HepG2 (cell line): ENCODE data around the gene ARHGEF16. TPM values are rescaled to one million over a fixed set of nuclear protein-coding genes. Genes with fewer than 3 reads are reported as not detected.

Experiments
- ATAC-seq: fragments of 200-7000 bp; cut with Tn5 transposase; 3 replicates; pipeline ENCODE4 v1.9.1; 2020; ENCODE audit warnings: mild to moderate bottlenecking, moderate library complexity
- BruUV-seq: library from RNA; stranded (reverse); fragments of 400-500 nt; replicated peaks from 2 replicates; lab custom pipeline; 2021; lab: Mats Ljungman, UMichigan
- CTCF ChIA-PET: fragments of 300-600 bp; formaldehyde crosslinking; extraction: SDS; loops from one replicate; lab custom pipeline; 2021; ENCODE audit warnings: low total read pairs, inconsistent platforms, low intra/inter-chr PET ratio; lab: Yijun Ruan, JAX
- POLR2A ChIA-PET: fragments of 350-600 bp; sonication (Branson Sonifier 250); formaldehyde crosslinking; loops from one replicate; lab custom pipeline; 2020; ENCODE audit warnings: antibody characterized with exemption, inconsistent platforms; lab: Yijun Ruan, JAX
- DNase-seq: peaks from one replicate; pipeline ENCODE4 v3.0.0-alpha.2; 2015; ENCODE audit warnings: low spot score
- FAIRE-seq: peaks from 3 replicates; lab custom pipeline; 2011; peaks lifted over from hg19 to GRCh38; lab: Jason Lieb, UNC
- H2AFZ ChIP-seq: one replicate; pipeline ENCODE4 v1.6.1; 2011; ENCODE audit warnings: low read length, inconsistent platforms
- H3K27ac ChIP-seq: fragments of 300-600 bp; 3 replicates; pipeline ENCODE4 v1.8.0; 2011; ENCODE audit warnings: mixed run types, mild to moderate bottlenecking, mixed read lengths, low read length, inconsistent platforms; ENCODE audit not compliant: insufficient read depth; ENCODE audit errors: extremely low read length
- H3K27me3 ChIP-seq, 2 experiments: fragments of 200-600 bp in 1 of 2; 2 replicates in 1 of 2; 3 replicates in 1 of 2; pipeline versions ENCODE4 v1.6.0 to v1.8.0; 2011; ENCODE audit warnings: low read length in 2 of 2, mild to moderate bottlenecking in 2 of 2, moderate library complexity in 2 of 2, inconsistent platforms in 1 of 2; ENCODE audit not compliant: insufficient read depth in 2 of 2, control insufficient read depth in 1 of 2
- H3K36me3 ChIP-seq, 2 experiments: fragments of 200-600 bp in 1 of 2; replicated peaks in 1 of 2; 2 replicates in 1 of 2; 3 replicates in 1 of 2; pipeline versions ENCODE4 v1.5.1 to v1.8.0; 2011; ENCODE audit warnings: low read length in 2 of 2, inconsistent platforms in 1 of 2; ENCODE audit not compliant: insufficient read depth in 2 of 2, control insufficient read depth in 1 of 2
- H3K4me1 ChIP-seq: 2 replicates; pipeline ENCODE4 v1.5.1; 2012; ENCODE audit warnings: low read length, inconsistent platforms; ENCODE audit not compliant: insufficient read depth
- H3K4me2 ChIP-seq: 2 replicates; pipeline ENCODE4 v1.6.0; 2011; ENCODE audit warnings: low read depth, low read length, inconsistent platforms
- H3K4me3 ChIP-seq, 3 experiments: fragments of 200-600 bp in 1 of 3; sonication (generic), shearing (Covaris generic) in 1 of 3; replicated peaks in 1 of 3; 2 replicates each; pipeline ENCODE4 v1.5.1; 2011 to 2016; ENCODE audit warnings: low read length in 3 of 3, inconsistent platforms in 2 of 3, low read depth in 2 of 3, mild to moderate bottlenecking in 2 of 3, control low read depth in 1 of 3, mixed read lengths in 1 of 3; ENCODE audit not compliant: insufficient read depth in 1 of 3
- H3K79me2 ChIP-seq: one replicate; pipeline ENCODE4 v1.6.1; 2011; ENCODE audit warnings: low read length, inconsistent platforms; ENCODE audit not compliant: insufficient read depth
- H3K9ac ChIP-seq: 2 replicates; pipeline ENCODE4 v1.6.0; 2011; ENCODE audit warnings: mild to moderate bottlenecking, low read depth, low read length, inconsistent platforms; ENCODE audit not compliant: insufficient read depth
- H3K9me3 ChIP-seq: 2 replicates; pipeline ENCODE4 v1.5.1; 2012; ENCODE audit warnings: mild to moderate bottlenecking, low read length
- H4K20me1 ChIP-seq: 2 replicates; pipeline ENCODE4 v1.6.0; 2011; ENCODE audit warnings: inconsistent platforms, mild to moderate bottlenecking, low read length, moderate library complexity; ENCODE audit not compliant: insufficient read depth
- AGO1 ChIP-seq: fragments of 200-400 bp; formaldehyde crosslinking; IDR thresholded peaks from 2 replicates; pipeline ENCODE4 v1.6.1; 2017; ENCODE audit warnings: mild to moderate bottlenecking, low read depth, low read length, moderate library complexity; ENCODE audit not compliant: poor library complexity, severe bottlenecking
- AGO2 ChIP-seq: fragments of 200-400 bp; formaldehyde crosslinking; optimal IDR thresholded peaks from 2 replicates; pipeline ENCODE3; 2017; ENCODE audit warnings: mild to moderate bottlenecking, low read depth, low read length, moderate library complexity
- ASH2L ChIP-seq: fragments of 300-600, 200-600 bp; sonication (generic); IDR thresholded peaks from 2 replicates; pipeline ENCODE4 v1.7.0; 2017; ENCODE audit warnings: low read depth, mild to moderate bottlenecking, moderate library complexity, mixed read lengths, low read length; ENCODE audit not compliant: insufficient read length
- ATRX ChIP-seq: sonication (generic); formaldehyde crosslinking; IDR thresholded peaks from 2 replicates; pipeline ENCODE4 v1.4.0; 2020; ENCODE audit warnings: missing genetic modification reagents, borderline replicate concordance
- BHLHE40 ChIP-seq: IDR thresholded peaks from 2 replicates; pipeline ENCODE4 v1.6.1; 2011; ENCODE audit warnings: low read length, improper control_type of control experiment
- KMT2B ChIP-seq: IDR thresholded peaks from 2 replicates; pipeline ENCODE4 v1.6.1; 2016; ENCODE audit warnings: missing genetic modification reagents, missing compliant biosample characterization
- MATR3 ChIP-seq: sonication (generic); formaldehyde crosslinking; IDR thresholded peaks from 2 replicates; pipeline ENCODE4 v1.4.0; 2020; ENCODE audit warnings: missing genetic modification reagents
- PBX2 ChIP-seq: IDR thresholded peaks from 2 replicates; pipeline ENCODE4 v1.6.1; 2016; ENCODE audit warnings: control low read depth
- POLR2G ChIP-seq: fragments of 200-400 bp; formaldehyde crosslinking; IDR thresholded peaks from 2 replicates; pipeline ENCODE4 v1.6.1; 2018; ENCODE audit warnings: mild to moderate bottlenecking, low read depth, low read length, moderate library complexity
- PRDM4 ChIP-seq: sonication (generic); formaldehyde crosslinking; IDR thresholded peaks from 2 replicates; pipeline ENCODE4 v1.9.0; 2021; ENCODE audit warnings: missing genetic modification reagents, borderline replicate concordance
- SIN3B ChIP-seq: fragments of 150-350 bp; IDR thresholded peaks from 2 replicates; pipeline ENCODE4 v1.6.1; 2014; ENCODE audit warnings: low read length
- SP1 ChIP-seq, 2 experiments: fragments of 450-650 bp in 1 of 2; sonication (generic) in 1 of 2; formaldehyde crosslinking in 1 of 2; IDR thresholded peaks; 2 replicates each; pipeline versions ENCODE4 v1.4.0 to v1.6.1; 2016 to 2020; ENCODE audit warnings: missing genetic modification reagents in 1 of 2
- SP2 ChIP-seq: sonication (generic); formaldehyde crosslinking; IDR thresholded peaks from 2 replicates; pipeline ENCODE4 v1.5.1; 2020; ENCODE audit warnings: mild to moderate bottlenecking, missing genetic modification reagents
- YEATS4 ChIP-seq: sonication (generic); formaldehyde crosslinking; IDR thresholded peaks from 2 replicates; pipeline ENCODE4 v1.4.0; 2020; ENCODE audit warnings: missing genetic modification reagents, borderline replicate concordance
- ZMYM3 ChIP-seq: sonication (generic); formaldehyde crosslinking; IDR thresholded peaks from 2 replicates; pipeline ENCODE4 v1.5.1; 2020; ENCODE audit warnings: mild to moderate bottlenecking, missing genetic modification reagents
- WGBS: methylation state at CpG from one replicate; pipeline ENCODE4 v1.1.6; 2017; ENCODE audit warnings: low lambda C conversion rate; 5-methylcytosine and 5-hydroxymethylcytosine counted together
- in situ Hi-C: cut with HindIII; loops from 2 replicates; pipeline ENCODE4 v1.10.0; 2017; ENCODE audit warnings: low pct_unique_long_range_greater_than_20kb; ENCODE audit not compliant: extremely low pct_ligation_motif_present
- intact Hi-C: fragments of 100-400 bp; cut with micrococcal nuclease; formaldehyde crosslinking; loops from one replicate; pipeline ENCODE4 v1.10.0; 2022; ENCODE audit not compliant: unreplicated experiment
- polyA plus RNA-seq, 8 experiments: library from polyadenylated mRNA; depleted of rRNA in 3 of 8; stranded (reverse) in 7 of 8; unstranded in 1 of 8; fragments of >200 nt; fragmentation: Illumina TruSeq in 4 of 8; extraction: Trizol in 4 of 8; gene quantifications; 2 replicates each; pipeline versions ENCODE4 v1.2.1 to v1.2.3, GENCODE V29; 2011 to 2016; ENCODE audit warnings: low read depth in 4 of 8, missing spikeins in 1 of 8, mixed read lengths in 1 of 8; ENCODE audit not compliant: insufficient read depth in 1 of 8
- total RNA-seq, 5 experiments: library from RNA; depleted of rRNA; stranded (reverse); fragments of >200 nt; fragmentation: Illumina TruSeq; extraction: Trizol; gene quantifications; 2 replicates each; pipeline ENCODE4 v1.2.3, GENCODE V29; 2016; ENCODE audit warnings: low read depth in 1 of 5
- TF ChIP-seq, protein P1 (sequence below): sonication (generic); formaldehyde crosslinking; IDR thresholded peaks from 2 replicates; pipeline ENCODE4 v1.5.0; 2020; ENCODE audit warnings: mild to moderate bottlenecking, missing genetic modification reagents
- TF ChIP-seq, protein P2 (sequence below): sonication (generic); IDR thresholded peaks from 2 replicates; pipeline ENCODE4 v1.6.1; 2016; ENCODE audit warnings: low read depth, borderline replicate concordance

ARHGEF16 gene
- total and polyA plus RNA-seq, 2 of the 13 experiments (the other 11 are each of a cell fraction or from before 2014, with no cell fraction given), result 20.3 to 39.9 TPM

GRCh38 chr1:3527774-3528173 lies 73.3 kb downstream of the ARHGEF16 start (continued):
- TF ChIP-seq, protein P1, sequence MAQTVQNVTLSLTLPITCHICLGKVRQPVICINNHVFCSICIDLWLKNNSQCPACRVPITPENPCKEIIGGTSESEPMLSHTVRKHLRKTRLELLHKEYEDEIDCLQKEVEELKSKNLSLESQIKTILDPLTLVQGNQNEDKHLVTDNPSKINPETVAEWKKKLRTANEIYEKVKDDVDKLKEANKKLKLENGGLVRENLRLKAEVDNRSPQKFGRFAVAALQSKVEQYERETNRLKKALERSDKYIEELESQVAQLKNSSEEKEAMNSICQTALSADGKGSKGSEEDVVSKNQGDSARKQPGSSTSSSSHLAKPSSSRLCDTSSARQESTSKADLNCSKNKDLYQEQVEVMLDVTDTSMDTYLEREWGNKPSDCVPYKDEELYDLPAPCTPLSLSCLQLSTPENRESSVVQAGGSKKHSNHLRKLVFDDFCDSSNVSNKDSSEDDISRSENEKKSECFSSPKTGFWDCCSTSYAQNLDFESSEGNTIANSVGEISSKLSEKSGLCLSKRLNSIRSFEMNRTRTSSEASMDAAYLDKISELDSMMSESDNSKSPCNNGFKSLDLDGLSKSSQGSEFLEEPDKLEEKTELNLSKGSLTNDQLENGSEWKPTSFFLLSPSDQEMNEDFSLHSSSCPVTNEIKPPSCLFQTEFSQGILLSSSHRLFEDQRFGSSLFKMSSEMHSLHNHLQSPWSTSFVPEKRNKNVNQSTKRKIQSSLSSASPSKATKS, result no peak

- ATAC-seq (no peak), DNase-seq (no peak), FAIRE-seq (no peak)
- Histone ChIP-seq H2AFZ (no peak overlapping the region), H4K20me1 (peaks cover 18% of the 10 kb centered on the region; the same call in 1 of the 2 replicates), H3K79me2 (no peaks in the 10 kb centered on the region), H3K9ac (no peak overlapping the region), H3K4me3 (no peak overlapping the region), H3K4me2 (no peak overlapping the region), H3K9me3 (no peaks in the 10 kb centered on the region), H3K27ac (no peak overlapping the region), H3K4me1 (peaks cover 9% of the 10 kb centered on the region), H3K27me3 (peaks cover 27 to 75% of the 10 kb centered on the region in 2 experiments), H3K36me3 (no peaks in the 10 kb centered on the region)
- ChIA-PET POLR2A (interaction anchor here (1.2 kb wide), 1 partner anchor 58 kb away, joined by 3 read pairs; no protein-coding TSS in a partner anchor), CTCF (no interaction called here)
- BruUV-seq, result no TSS peak
- intact Hi-C loops, result no loop called here
- in situ Hi-C loops, result no loop called here
- 22% methylated on average over 8 of the region's 17 CpGs for WGBS
- TF ChIP-seq MATR3 (no peak), BHLHE40 (no peak), KMT2B (no peak), PBX2 (CRISPR knock-in tag) (no peak), POLR2G (peak; percentile 3), PRDM4 (CRISPR knock-in tag) (no peak), AGO2 (peak; percentile 87), ATRX (CRISPR knock-in tag) (no peak), ZMYM3 (CRISPR knock-in tag) (no peak), AGO1 (peak; percentile 92), SIN3B (no peak), ASH2L (no peak), YEATS4 (CRISPR knock-in tag) (no peak), SP1 (IDR thresholded peaks at IDR 0.05) (no peak), SP1 (CRISPR knock-in tag; IDR thresholded peaks at IDR 0.05) (no peak), SP2 (CRISPR knock-in tag) (no peak)
- TF ChIP-seq, protein P2, sequence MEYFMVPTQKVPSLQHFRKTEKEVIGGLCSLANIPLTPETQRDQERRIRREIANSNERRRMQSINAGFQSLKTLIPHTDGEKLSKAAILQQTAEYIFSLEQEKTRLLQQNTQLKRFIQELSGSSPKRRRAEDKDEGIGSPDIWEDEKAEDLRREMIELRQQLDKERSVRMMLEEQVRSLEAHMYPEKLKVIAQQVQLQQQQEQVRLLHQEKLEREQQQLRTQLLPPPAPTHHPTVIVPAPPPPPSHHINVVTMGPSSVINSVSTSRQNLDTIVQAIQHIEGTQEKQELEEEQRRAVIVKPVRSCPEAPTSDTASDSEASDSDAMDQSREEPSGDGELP, result no peak
Measured at GRCh38 chr1:3529099-3529729, 74.7 kb downstream of the ARHGEF16 start.
